DND-41 (cell line): Measurements from ENCODE around the gene PDXDC1.
"Not testable (repeated sequence)": the region's sequence is repeated elsewhere in the genome, so short reads cannot be mapped to it uniquely, and the experiment has no call there.

Experiments used
- ATAC-seq: fragments of 200-7000 bp; cut with Tn5 transposase; 3 replicates; pipeline ENCODE4 v1.9.1; 2021; ENCODE audit warnings: low read depth; ENCODE audit not compliant: insufficient read depth
- DNase-seq: peaks from one replicate; pipeline ENCODE4 v3.0.0-alpha.2; 2020
- H2AFZ ChIP-seq: 2 replicates; pipeline ENCODE4 v1.6.0; 2012; ENCODE audit warnings: low read depth, low read length
- H3K27ac ChIP-seq: 2 replicates; pipeline ENCODE4 v1.5.1; 2012; ENCODE audit warnings: low read length, inconsistent platforms
- H3K27me3 ChIP-seq: fragments of 200-600 bp; sonication (generic); 2 replicates; pipeline ENCODE4 v1.6.0; 2012; ENCODE audit warnings: low read length, mild to moderate bottlenecking, inconsistent platforms; ENCODE audit not compliant: insufficient read depth, poor library complexity
- H3K36me3 ChIP-seq: 2 replicates; pipeline ENCODE4 v1.5.1; 2012; ENCODE audit warnings: low read length, inconsistent platforms; ENCODE audit not compliant: insufficient read depth
- H3K4me1 ChIP-seq: 2 replicates; pipeline ENCODE4 v1.5.1; 2012; ENCODE audit warnings: mild to moderate bottlenecking, low read length; ENCODE audit not compliant: insufficient read depth
- H3K4me2 ChIP-seq: 2 replicates; pipeline ENCODE4 v1.6.0; 2012; ENCODE audit warnings: mild to moderate bottlenecking, moderate library complexity, low read length, inconsistent platforms; ENCODE audit not compliant: insufficient read depth
- H3K4me3 ChIP-seq, 2 experiments: fragments of 200-600 bp in 1 of 2; shearing (Covaris generic) in 1 of 2; 2 replicates each; pipeline ENCODE4 v1.5.1; 2012 to 2016; ENCODE audit warnings: inconsistent platforms in 2 of 2, low read length in 2 of 2, mild to moderate bottlenecking in 2 of 2, low read depth in 1 of 2, moderate library complexity in 1 of 2
- H3K79me2 ChIP-seq: 2 replicates; pipeline ENCODE4 v1.6.0; 2012; ENCODE audit warnings: low read length, inconsistent platforms; ENCODE audit not compliant: insufficient read depth
- H3K9ac ChIP-seq: 2 replicates; pipeline ENCODE4 v1.6.0; 2012; ENCODE audit warnings: low read depth, mild to moderate bottlenecking, inconsistent platforms, low read length, moderate library complexity
- H3K9me3 ChIP-seq: 2 replicates; pipeline ENCODE4 v1.5.1; 2012; ENCODE audit warnings: low read length, moderate library complexity, mild to moderate bottlenecking, inconsistent platforms; ENCODE audit not compliant: insufficient read depth, severe bottlenecking
- H4K20me1 ChIP-seq: 2 replicates; pipeline ENCODE4 v1.6.0; 2012; ENCODE audit warnings: low read length; ENCODE audit not compliant: insufficient read depth

The PDXDC1 gene

GRCh38 chr16:15127641-15128425, 153.0 kb downstream of the PDXDC1 start:
- H3K79me2 ChIP-seq, H3K27me3 ChIP-seq, H3K9ac ChIP-seq, H4K20me1 ChIP-seq, H3K4me2 ChIP-seq, H3K36me3 ChIP-seq, H3K4me3 ChIP-seq, ATAC-seq, H3K4me1 ChIP-seq, H3K27ac ChIP-seq, DNase-seq, H3K9me3 ChIP-seq, H2AFZ ChIP-seq: not testable (repeated sequence)

GRCh38 chr16:15130256-15130932, 155.6 kb downstream of the PDXDC1 start:
- H3K27ac ChIP-seq, H3K36me3 ChIP-seq, DNase-seq: not testable (repeated sequence)

GRCh38 chr16:15130943-15131700, 156.3 kb downstream of the PDXDC1 start:
- DNase-seq, H3K27me3 ChIP-seq, H3K4me3 ChIP-seq, ATAC-seq, H3K36me3 ChIP-seq, H3K4me2 ChIP-seq, H3K27ac ChIP-seq, H3K9ac ChIP-seq, H4K20me1 ChIP-seq, H3K79me2 ChIP-seq, H3K9me3 ChIP-seq, H2AFZ ChIP-seq, H3K4me1 ChIP-seq: not testable (repeated sequence)

More at GRCh38 chr16:15130256-15130932, 155.6 kb downstream of the PDXDC1 start:
- not testable (repeated sequence) for H3K79me2 ChIP-seq, H3K4me2 ChIP-seq, H3K4me3 ChIP-seq, H3K9me3 ChIP-seq, ATAC-seq, H3K27me3 ChIP-seq, H2AFZ ChIP-seq, H3K4me1 ChIP-seq, H3K9ac ChIP-seq, H4K20me1 ChIP-seq

- not testable (repeated sequence) for H3K36me3 ChIP-seq, ATAC-seq, H3K79me2 ChIP-seq, H3K4me3 ChIP-seq, H3K4me1 ChIP-seq, H3K9me3 ChIP-seq, H3K9ac ChIP-seq, H3K27me3 ChIP-seq, H2AFZ ChIP-seq, H3K4me2 ChIP-seq, DNase-seq, H3K27ac ChIP-seq, H4K20me1 ChIP-seq
Measured at GRCh38 chr16:15132719-15133428, 158.0 kb downstream of the PDXDC1 start.

GRCh38 chr16:15133554-15133953, 158.7 kb downstream of the PDXDC1 start:
- H3K36me3 ChIP-seq, H3K9me3 ChIP-seq, H2AFZ ChIP-seq, H3K4me2 ChIP-seq, H3K4me1 ChIP-seq, H3K27ac ChIP-seq, H3K79me2 ChIP-seq, H3K27me3 ChIP-seq, DNase-seq, H4K20me1 ChIP-seq, H3K4me3 ChIP-seq, H3K9ac ChIP-seq, ATAC-seq: not testable (repeated sequence)

GRCh38 chr16:15134752-15135482, 160.1 kb downstream of the PDXDC1 start:
- not testable (repeated sequence) for H3K4me1 ChIP-seq, H3K27ac ChIP-seq, H3K79me2 ChIP-seq, ATAC-seq, H3K9ac ChIP-seq, H3K4me2 ChIP-seq, H2AFZ ChIP-seq, H3K9me3 ChIP-seq, H4K20me1 ChIP-seq, H3K36me3 ChIP-seq, DNase-seq, H3K4me3 ChIP-seq, H3K27me3 ChIP-seq

GRCh38 chr16:15135483-15136360, 160.9 kb downstream of the PDXDC1 start:
- H3K9ac ChIP-seq, H2AFZ ChIP-seq, H3K4me1 ChIP-seq, H3K4me3 ChIP-seq, H3K79me2 ChIP-seq, H3K27ac ChIP-seq, ATAC-seq, H3K4me2 ChIP-seq, DNase-seq, H4K20me1 ChIP-seq, H3K36me3 ChIP-seq, H3K9me3 ChIP-seq, H3K27me3 ChIP-seq: not testable (repeated sequence)
